NCI-H2196 (cell line): ENCODE results near the gene TNFAIP3.

Experiments used
- DNase-seq: peaks from one replicate; lab custom pipeline; 2025; ENCODE audit not compliant: unreplicated experiment; lab: John Stamatoyannopoulos, UW

TNFAIP3 gene

GRCh38 chr6:137863091-137863797 is 3.8 kb upstream of the TNFAIP3 start:
- no peak for DNase-seq

DNA sequence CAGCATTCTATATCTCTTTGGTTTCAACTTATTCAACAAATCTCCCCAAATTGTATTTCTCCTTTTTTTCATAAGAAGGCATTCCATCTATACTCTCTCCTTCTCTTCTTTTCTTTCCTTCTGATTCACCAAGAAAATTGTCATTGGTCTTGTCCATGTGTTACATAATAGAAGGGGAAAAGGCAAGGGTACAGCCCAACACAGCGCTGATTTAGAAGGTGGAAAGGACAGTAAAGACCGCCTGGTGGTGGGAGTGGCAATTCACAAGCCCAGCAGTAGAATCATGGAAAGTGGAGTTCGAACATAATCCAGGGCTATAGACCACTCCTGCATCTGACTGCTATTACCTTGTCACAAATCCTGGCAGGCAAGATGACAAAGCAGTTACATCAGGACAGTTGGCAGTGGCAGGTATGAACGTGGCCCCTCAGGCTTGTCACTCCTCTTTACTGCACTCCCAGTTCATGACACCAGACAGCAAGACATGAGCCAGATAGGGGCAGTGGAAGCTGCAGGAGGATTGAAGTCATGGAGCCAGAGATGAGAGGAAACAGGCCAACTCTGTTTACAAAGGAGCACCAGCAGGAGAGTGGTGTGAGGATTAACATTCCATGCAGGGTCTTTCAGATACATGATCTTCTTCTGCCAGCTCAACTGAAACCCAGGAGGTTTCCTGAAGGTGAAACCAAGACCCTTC is 2.1 kb upstream of the TNFAIP3 start:
- no peak for DNase-seq

DNA sequence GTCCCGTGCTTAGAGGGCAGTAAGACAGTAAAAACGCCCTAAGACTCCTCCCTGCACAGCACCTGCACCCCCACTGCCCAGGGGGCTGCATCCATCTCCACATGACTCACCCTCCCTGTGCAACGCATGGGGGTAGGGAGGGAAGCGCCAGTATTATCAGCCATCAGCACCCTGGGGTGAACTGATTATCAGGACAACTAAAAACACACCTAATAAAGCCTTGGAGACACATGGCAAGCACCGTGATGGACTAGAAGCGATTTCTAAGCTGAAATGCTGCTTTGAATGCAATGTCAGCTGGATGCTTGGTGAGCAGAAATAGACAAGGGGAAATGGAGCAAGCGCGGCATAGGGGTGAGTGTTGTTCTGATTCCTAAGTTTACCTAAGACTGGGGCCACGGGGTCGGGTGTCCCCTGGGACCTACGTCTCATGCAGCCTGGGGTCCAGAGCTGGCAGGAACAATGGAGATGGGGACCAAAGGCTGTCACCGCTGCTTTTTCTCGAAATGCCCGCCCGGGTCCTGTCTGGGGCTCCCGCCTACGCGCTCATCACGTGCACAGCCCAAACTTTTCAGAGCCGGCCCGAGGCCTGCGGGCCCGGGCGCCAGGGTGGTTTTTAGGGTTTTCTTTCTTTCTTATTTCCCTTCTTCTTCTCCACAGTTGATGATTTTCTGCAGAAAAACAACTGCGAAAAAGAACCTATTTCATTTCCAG is 702 bp upstream of the TNFAIP3 start:
- DNase-seq = no peak

DNA sequence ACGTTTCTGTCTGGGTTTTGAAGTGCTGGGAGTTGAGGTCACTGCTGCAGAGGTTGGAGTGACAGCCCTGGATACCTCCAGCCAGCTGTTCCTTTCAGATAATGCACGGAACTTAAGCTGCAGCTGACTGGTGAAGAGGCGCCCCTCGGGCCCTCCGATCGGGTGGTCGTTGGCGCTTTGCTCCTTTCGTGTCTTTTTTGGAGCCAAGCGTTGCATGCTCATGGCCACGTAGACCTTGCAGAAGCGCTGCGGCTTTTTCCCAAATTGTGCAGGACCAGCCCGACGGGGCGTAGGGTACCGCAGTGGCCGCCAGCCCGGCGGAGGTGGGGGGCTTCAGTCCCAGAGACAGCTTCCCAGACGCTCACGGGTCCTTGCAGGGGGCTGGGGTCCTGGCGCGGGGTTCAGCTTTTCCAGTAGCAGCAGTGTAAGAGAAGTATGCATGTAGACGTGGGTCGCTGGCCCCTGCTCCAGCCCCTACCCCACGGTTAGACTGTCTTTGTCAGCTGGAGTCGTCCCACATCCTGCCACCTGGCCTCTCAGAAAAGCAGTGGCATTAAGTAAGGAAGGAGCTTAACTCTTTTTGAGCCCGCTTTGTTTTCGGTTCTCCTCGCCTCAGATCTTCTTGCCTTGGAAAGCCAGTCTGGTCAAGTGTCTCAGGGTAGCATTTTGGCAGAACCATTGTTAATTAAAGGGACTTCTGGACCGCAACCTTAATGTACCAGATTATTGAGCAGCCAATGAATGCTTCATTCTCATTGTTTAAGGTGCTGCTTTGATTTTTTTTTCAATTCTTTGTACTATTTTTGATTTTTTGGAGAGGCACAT is 838 bp downstream of the TNFAIP3 start:
- no peak for DNase-seq

DNA sequence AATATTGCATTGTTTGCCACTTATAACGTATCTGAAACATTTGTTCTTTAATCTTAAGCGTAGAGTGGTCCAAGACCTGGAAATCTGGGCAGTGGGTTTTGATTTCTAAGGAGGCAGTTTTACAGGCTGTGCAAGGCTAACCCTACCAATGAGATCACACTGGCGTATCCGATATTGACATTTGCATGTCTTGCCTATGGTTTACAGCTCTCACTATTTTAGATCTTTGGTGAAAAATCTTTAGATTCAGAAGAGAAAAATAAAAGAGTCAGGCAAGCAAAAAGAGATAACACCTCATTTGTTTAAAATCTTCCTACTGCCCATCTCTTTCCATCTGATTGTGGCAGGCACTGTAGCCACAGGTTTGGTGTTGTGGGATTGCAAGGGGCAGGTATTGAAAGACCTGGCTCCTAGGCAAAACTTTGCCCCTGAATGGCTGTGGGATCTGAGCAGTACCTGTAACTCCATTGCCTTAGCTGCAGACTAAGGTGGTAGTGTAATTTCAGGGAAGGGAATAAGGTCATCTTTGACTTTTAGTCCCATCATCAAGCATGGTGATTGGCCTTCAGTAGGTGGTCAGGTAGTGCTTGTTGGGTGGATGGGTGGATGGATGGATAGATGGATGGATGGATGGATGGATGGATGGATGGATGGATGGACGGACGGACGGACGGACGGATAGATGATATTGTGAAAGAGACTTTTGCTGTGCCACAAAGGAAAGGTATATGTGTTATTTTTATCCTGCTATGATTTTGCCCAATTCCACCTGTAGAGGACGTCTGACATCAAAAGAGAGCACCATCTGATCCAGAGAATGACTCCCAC is 1.9 kb downstream of the TNFAIP3 start:
- DNase-seq = no peak

DNA sequence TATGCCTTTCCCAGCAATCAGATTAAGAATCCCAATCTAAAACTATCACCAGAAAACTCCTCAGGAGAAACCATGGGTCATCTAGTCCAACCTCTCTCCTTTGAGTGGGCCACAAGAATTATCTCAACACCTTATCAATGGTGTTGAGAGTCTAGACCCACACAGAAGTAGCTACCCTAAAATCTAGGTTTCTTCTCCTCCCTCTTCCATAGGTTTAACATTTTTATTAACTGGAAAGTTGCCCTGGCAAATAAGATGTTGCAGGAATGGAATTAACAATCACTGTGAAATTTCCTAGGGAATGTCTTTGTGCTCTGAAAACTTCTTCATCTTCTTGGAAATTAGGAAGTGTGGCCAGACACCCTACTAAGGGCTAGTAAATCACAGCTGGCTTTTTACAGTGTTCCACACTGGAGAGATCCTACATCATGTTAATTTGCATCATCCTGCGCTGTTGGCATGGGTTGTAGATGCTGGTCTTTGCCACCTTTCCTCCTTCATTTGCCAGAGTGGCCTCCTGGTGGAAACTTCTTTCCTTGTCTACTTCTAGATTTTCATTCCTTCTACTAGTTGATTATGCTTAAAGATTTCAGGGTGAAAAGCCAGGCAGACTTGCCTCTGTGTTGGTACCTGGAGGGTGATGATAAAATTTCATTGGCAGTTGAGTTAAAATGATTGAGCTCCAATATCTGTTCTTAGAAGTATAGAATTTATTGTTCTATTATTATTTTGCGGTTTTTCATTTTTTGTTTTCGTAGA is 2.7 kb downstream of the TNFAIP3 start:
- no peak for DNase-seq

DNA sequence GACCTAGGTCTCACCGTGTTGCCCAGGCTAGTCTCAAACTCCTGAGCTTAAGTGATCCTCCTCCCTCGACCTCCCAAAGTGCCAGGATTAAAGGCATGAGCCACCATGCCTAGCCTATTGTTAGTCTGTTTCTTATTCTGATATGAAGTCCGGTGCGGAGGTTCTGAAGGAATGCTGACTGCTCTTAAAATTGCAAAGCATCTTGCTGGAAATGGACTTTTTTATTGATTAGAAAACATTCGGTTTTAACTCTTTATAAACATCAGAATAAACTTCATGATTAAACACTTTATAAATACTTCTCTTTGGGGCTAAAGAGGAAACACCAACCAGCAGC is 3.2 kb downstream of the TNFAIP3 start:
- DNase-seq = no peak

DNA sequence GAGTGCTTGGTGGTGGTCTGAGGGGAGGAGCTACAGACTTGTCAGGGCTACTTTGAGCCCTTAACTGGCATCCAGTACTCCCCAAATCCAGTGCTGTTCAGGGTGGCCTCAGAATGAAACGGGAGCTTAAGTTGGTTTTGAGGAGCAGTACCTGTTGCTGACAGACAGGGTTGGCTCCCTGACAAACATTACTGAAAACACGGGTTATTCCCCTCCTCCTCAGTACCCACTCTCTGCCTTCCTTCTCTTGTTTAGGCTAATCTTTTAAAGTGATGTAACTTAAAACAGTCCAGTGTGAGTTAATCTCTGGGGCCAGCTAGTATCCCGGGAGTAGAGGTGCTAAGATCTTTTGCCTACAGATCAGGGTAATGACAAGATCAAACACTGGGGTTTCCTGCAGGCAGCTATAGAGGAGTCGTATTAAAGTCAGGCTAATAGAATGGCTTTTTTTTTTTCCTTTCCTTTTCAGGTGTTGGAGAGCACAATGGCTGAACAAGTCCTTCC is 3.7 kb downstream of the TNFAIP3 start:
- DNase-seq = no peak

GRCh38 chr6:137871291-137871690 is 4.2 kb downstream of the TNFAIP3 start:
- DNase-seq = no peak

GRCh38 chr6:137871831-137872454 is 4.9 kb downstream of the TNFAIP3 start:
- no peak for DNase-seq

GRCh38 chr6:137872581-137873115 is 5.6 kb downstream of the TNFAIP3 start:
- no peak for DNase-seq

- DNase-seq = no peak
Measured at GRCh38 chr6:137873273-137873762, 6.3 kb downstream of the TNFAIP3 start.

GRCh38 chr6:137874204-137875057 is 7.4 kb downstream of the TNFAIP3 start:
- no peak for DNase-seq

DNA sequence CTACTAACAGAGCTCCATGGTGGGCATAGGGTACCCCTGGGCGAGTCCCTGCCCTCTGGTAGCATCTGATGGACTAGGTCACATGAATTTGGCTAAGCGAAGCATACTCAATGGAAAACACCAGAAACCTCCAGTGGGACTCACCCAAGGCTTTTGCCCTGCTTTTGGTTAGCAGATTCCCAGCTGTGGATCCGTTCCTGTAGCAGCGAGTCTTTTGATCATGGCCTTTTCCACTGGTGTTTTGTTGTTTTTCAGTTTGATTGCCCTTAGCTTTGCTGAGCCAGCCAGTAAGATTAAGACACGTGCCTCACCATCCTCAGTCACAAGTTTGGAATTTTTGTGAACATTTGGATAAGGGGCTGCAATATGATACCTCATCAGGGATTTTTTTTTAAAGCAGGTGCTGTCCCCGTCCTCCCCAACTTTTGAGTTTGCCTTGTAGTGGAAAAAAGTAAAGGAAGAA is 8.0 kb downstream of the TNFAIP3 start:
- no peak for DNase-seq

DNA sequence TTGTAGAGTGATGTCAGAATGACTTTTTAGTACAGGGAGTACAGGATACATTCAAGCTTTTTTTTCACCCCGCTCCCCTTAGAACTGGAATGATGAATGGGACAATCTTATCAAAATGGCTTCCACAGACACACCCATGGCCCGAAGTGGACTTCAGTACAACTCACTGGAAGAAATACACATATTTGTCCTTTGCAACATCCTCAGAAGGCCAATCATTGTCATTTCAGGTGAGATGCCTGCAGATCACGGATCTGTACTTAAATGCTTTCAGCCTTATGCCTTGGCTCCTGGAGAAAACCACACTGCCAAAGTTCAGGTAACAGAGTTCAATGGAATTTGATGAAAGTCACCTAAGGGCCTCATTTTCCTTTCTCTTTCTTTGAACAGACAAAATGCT is 8.5 kb downstream of the TNFAIP3 start:
- DNase-seq = no peak

DNA sequence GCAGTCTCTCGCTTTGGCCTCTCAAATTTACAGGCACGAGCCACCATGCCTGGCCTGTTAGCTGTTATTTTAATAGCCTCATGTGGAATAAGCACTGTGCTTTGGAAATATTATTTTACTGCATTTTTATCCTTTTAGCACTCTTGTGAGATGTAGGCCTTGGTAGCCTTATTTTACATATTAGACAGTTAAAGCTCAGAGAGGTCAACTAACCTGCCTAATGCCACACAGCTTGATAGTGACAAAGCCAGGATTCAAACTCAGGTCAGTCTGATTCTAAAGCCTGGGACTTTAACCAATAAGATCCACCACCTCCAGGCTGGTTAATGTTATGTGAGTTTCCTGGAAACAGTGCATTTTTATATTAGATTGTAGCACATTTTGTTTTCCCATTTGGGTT is 9.5 kb downstream of the TNFAIP3 start:
- no peak for DNase-seq

DNA sequence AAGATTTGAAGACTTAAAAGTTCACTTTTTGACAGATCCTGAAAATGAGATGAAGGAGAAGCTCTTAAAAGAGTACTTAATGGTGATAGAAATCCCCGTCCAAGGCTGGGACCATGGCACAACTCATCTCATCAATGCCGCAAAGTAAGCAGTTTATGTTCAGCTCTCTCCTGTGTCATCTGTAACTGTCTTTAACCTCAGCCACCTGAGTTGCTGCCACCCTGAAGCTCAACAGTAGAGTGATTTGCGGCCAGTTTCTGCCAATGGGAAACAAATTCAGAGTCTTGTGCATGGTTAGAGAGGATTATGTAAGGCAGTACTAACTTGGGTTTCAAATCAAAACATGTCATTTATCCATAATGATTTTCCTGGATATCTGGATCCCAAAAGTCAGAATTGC is 10.1 kb downstream of the TNFAIP3 start:
- no peak for DNase-seq

DNA sequence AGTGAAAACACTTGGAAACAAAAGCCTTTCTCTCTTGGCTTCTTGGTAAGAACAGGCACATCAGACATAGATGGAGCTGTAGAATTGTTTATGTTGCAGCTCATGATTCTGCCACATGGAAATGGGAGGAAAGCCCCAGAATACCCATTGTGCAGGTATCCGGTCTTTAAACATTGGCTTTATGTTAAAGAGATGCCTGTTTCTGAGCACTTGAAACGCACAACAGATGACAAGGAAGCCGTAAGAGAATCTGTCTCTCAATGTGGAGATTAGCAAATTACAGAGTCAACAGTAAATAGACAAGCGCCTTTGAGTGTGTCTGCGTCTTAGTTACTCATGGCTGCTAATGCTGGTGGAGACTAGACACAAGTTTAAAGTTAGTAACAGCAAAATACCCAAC is 10.5 kb downstream of the TNFAIP3 start:
- DNase-seq = no peak
